Activated effector memory CD4-positive, alpha-beta T cell treated with Interleukin-2 at 50 U/mL for 16 hours (primary cell): ENCODE results near the gene SLC2A11.
"Not testable (repeated sequence)": the region's sequence is repeated elsewhere in the genome, so short reads cannot be mapped to it uniquely, and the experiment has no call there.

Source experiments
- DNase-seq: peaks from one replicate; pipeline ENCODE4 v3.0.0-alpha.2; 2020

The SLC2A11 gene

DNA sequence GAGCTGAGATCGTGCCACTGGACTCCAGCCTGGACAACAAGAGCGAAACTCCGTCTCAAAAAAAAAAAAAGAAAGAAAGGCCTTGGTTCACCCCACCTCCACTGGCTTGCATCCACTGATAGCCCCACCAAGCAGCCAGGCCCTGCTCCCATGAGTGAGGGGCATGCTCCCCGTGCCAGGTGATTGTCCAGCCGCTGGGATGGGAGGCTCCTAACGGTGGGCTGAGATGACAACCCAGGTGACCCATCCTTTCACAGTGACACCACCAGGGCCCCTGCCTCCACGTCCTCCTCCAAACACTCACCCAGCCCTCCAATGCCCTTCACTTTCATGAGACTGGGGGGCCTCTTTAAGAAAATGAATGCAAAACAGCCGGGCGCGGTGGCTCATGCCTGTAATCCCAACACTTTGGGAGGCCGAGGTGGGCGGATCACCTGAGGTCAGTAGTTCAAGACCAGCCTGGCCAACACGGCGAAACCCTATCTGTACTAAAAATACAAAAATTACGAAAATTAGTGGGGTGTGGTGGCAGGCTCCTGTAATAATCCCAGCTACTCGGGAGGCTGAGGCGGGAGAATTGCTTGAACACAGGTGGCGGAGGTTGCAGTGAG is 10.3 kb upstream of the SLC2A11 start:
- no peak for DNase-seq

DNA sequence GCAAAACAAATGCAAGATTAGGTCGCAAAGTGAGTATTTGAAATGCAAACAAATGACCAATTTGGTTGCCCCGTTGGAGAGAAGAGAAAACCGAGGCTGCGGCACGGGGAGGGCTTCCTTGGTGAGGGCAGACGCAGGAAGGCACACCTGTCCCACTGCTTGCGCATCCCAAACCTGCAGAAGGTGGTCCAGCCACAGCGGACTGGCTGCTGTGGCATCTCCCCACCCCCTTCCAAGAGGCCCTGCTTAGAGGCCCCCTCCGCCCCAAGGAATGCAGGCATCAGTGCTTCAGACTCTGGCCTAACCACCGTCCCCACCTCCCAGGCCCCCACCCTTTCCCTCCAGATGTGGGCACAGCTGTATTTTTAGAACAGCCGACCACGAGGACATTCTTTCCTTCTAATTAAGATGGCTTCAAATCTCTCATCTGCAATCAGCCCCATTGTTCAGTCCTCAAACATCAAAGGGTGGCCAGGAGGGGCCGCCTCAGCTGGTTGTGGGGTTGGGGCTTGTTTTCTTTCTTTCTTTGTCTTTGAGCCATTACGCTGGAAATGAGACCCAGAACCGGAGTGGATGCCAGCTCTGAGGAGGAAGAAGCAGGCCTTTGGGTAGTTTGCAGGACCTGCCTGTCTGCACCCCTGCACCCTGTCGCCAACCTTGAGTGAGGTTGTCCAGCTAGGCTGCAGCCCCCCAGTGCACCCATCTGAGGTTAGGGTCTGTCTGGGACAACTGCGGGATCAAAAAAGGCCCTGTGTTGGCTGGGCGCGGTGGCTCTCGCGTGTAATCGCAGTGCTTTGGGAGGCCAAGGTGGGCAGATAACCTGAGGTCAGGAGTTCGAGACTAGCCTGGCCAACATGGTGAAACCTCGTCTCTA is 9.4 kb upstream of the SLC2A11 start:
- no peak for DNase-seq

DNA sequence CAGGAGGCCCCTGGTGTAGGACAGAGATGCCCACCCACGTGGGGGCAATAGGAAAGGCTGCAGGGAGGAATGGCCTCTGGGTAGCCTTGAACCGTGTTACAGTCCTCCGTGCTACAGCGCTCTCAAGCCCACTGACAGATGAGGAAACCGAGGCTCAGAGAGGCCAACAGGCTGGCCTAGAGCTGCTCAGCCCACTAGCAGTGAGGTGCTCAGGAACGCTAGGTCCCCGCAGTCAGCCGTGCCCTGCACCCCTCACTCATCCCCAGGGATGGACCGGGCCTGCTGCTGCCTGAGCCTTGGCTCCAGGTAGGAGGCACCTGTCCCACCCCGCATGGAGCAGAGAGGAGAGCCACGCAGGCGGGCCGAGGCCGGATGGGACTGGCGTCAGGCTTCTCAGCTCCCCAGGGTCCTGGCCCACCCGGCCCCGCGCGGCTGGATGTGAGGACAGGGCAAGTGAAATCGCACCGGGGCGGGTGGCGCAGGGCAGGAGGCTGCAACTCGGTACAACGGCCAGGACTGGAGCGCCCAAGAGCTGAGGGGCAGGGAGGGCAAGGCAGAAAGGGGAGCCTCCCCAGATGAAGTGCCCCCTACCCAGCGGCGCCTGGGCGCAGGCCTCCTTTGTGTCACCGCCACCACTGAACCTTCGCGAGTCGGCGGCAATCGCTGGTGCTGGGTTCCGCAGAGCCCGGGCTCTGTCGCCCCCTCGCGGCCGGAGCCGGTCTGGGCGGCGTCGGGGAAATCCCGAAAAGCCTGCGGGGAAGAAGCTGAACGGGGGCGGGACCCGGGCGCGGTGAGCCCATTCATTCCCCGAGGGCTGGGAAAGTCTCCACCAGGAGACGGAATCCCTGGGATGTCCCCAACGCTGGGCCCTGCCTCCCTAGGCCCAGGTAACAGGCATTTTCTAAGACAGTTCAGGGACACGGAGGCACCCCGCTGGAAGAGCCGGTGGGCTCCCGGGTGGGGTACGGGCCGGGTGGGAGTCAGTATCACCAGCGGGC is 8.4 kb upstream of the SLC2A11 start:
- DNase-seq: peak; percentile 74

- no peak for DNase-seq
Measured at GRCh38 chr22:23850136-23850611, 7.5 kb upstream of the SLC2A11 start.

GRCh38 chr22:23856721-23857605 is 712 bp upstream of the SLC2A11 start:
- no peak for DNase-seq

GRCh38 chr22:23858484-23858815 is 775 bp downstream of the SLC2A11 start:
- no peak for DNase-seq

GRCh38 chr22:23859201-23859600 is 1.5 kb downstream of the SLC2A11 start:
- no peak for DNase-seq

- not testable (repeated sequence) for DNase-seq
Measured at GRCh38 chr22:23860187-23860586, 2.5 kb downstream of the SLC2A11 start.

- DNase-seq: no peak
Measured at GRCh38 chr22:23862103-23862502, 4.4 kb downstream of the SLC2A11 start.

GRCh38 chr22:23864499-23865154 is 7.0 kb downstream of the SLC2A11 start:
- DNase-seq: not testable (repeated sequence)

- DNase-seq: no peak
Measured at GRCh38 chr22:23868580-23868979, 10.9 kb downstream of the SLC2A11 start.

DNA sequence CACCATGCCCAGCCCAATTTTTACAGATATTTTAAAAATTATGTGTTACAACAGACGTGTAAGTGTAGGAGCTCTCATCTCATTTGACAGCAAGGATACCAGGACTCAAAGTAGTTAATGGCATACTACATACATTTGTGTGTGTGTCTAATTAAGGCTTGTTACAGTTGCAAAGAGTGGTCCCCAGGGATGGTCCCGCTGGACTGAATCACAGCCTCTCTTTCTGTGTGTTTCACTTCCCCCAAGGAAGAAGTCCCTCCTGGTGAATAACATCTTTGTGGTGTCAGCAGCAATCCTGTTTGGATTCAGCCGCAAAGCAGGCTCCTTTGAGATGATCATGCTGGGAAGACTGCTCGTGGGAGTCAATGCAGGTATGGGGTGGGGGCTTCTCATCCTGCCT is 17.2 kb downstream of the SLC2A11 start:
- no peak for DNase-seq

GRCh38 chr22:23875801-23876200 is 18.1 kb downstream of the SLC2A11 start:
- DNase-seq: no peak

GRCh38 chr22:23877566-23877965 is 19.9 kb downstream of the SLC2A11 start:
- no peak for DNase-seq

GRCh38 chr22:23878219-23878618 is 20.5 kb downstream of the SLC2A11 start:
- no peak for DNase-seq

- no peak for DNase-seq
Measured at GRCh38 chr22:23882370-23882769, 24.7 kb downstream of the SLC2A11 start.

GRCh38 chr22:23883658-23884057 is 26.0 kb downstream of the SLC2A11 start:
- no peak for DNase-seq

GRCh38 chr22:23884140-23884539 is 26.5 kb downstream of the SLC2A11 start:
- DNase-seq: no peak

DNA sequence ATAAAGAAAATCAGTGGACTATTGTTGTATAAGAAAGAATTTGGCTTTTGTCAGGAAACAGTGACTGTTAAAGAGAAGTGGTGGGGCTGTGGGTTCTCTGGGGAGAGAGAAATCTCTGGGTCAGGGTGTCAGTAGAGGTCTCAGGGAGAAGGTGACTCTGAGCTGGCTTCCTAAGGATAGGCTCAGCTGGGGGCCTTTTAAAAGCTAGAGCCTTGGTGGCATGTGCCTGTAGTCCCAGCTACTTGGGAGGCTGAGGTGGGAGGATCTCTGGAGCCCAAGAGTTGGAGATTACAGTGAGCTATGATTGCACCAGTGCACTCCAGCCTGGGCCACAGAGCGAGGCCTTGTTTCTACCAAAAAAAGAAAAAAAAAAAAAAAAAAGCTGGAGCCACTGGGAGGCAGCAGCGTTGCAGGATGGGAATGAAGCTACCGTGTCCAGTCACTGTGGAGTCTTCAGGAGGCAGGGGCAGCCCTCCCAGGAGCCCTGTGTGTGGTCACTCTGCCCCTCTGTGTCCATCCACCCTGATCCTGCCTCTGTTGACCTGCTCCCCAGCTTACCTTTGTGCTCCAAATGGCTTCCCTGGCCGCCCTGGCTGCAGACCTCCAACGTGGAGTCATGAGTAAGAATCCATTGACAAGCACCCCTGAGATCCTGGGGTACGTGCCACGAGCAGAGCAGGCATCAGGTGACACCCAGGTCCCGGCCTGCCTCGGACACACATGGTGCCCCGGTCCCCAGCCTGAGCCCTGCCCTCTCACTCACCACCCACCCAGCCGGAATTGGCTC is 31.1 kb downstream of the SLC2A11 start:
- no peak for DNase-seq

GRCh38 chr22:23889620-23890019 is 31.9 kb downstream of the SLC2A11 start:
- no peak for DNase-seq

- no peak for DNase-seq
Measured at GRCh38 chr22:23891726-23892125, 34.1 kb downstream of the SLC2A11 start.
